ENCODE measurements around the gene UPF3B.
A peak's percentile ranks its signal among the peaks of the same experiment; 100 is the strongest.
"Not testable (repeated sequence)": the region's sequence is repeated elsewhere in the genome, so short reads cannot be mapped to it uniquely, and the experiment has no call there.

The UPF3B gene

DNA sequence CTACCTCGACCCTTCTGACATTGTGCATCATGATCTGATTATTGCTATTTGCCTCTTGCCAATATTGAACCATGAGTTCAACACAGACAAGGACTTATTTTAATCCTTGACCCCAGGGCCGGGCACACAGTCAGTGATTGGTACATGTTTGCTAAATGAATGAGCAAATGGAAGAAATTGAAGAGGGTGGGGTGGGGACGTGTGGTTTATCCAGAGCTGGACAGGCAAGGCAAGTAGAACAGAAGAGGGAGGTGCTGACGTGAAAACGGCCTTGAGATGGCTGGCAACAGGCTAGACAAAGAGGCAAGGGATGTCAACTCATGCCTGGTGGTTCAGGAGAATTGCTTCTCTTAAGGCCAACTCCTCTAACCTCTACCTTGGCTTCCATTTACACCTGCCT lies 28.5 kb downstream of the UPF3B start:
- DNase-seq, result not testable (repeated sequence)

DNA sequence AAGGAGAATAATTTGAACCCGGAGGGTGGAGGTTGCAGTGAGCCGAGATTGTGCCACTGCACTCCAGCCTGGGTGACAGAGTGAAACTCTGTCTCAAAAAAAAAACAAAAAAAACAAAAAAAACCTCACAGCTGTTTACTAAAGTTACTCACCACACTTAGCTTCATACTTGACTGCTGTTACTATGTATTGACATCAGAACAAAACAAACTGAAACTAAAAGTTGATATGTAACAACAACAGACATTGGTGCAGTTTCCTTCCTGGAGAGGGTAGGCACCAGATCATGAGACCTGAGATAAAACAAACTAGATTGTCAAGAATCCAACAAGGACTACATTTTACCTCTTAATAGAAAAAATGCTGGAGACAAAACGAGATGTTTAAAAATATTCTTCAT lies 31.1 kb downstream of the UPF3B start:
- not testable (repeated sequence) for DNase-seq

DNA sequence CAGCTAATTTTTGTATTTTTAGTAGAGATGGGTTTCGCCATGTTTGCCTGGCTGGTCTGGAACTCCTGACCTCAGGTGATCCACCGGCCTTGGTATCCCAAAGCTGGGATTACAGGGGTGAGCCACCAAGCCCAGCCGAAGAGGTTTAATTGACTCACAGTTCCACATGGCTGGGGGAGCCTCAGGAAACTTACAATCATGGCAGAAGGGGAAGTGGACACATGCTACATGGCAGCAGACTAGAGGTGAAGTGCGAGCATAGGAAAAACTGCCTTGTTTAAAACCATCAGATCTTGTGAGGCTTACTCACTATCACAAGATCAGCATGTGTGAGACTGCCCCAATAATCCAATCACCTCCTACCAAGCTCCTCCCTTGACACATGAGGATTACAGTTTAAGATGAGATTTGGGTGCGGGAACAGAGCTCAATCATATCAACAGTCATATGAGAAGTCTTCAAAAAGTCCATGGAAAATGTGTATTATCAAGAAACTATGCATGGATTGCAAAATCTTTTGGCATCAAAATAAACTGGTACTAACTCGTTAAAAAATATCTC lies 35.6 kb downstream of the UPF3B start:
- DNase-seq, result no peak

DNA sequence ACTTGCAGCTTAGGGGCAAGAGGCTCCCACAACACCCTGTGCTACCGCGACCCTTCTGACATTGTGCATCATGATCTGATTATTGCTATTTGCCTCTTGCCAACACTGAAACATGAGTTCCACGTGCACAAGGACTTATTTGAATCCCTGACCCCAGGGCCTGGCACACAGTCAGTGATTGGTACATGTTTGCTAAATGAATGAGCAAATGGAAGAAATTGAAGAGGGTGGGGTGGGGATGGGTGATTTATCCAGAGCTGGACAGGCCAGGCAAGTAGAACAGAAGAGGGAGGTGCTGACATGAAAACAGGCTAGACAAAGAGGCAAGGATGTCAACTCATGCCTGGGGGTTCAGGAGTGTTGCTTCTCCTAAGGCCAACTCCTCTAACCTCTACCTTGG lies 36.5 kb downstream of the UPF3B start:
- DNase-seq, result no peak

DNA sequence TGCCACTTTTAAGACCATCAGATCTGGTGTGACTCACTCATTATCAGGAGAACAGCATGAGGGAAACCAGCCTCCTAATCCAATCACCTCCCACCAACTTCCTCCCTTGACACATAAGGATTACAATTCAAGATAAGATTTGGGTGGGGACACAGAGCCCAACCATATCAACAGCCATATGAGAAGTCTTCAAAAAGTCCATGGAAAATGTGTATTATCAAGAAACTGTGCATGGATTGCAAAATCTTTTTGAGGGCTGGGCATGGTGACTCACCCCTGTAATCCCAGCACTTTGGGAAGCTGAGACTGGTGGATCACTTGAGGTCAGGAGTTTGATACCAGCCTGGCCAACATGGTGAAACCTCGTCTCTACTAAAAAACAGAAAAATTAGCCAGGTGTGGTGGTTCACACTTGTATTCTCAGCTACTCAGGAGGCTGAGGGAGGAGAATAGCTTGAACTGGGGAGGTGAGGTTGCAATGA lies 43.5 kb downstream of the UPF3B start:
- DNase-seq, result no peak

DNA sequence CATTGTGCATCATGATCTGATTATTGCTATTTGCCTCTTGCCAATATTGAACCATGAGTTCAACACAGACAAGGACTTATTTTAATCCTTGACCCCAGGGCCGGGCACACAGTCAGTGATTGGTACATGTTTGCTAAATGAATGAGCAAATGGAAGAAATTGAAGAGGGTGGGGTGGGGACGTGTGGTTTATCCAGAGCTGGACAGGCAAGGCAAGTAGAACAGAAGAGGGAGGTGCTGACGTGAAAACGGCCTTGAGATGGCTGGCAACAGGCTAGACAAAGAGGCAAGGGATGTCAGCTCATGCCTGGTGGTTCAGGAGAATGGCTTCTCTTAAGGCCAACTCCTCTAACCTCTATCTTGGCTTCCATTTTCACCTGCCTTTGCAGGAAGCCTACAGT lies 44.3 kb downstream of the UPF3B start:
- not testable (repeated sequence) for DNase-seq

DNA sequence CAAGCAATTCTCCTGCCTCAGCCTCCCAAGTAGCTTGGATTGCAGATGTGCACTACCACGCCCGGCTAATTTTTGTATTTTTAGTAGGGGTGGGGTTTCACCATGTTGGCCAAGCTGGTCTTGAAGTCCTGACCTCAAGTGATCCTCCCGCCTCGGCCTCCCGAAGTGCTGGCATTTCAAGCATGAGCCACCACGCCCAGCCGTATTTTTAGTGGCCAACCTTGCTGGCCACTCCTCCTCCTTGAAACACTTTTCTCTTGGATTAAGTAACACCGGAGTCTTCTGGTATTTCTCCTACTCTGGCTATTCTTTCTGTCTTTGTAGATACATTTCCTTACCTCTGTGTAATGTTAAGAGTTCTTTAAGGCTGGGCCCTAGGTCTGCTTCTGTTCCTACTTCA lies 50.2 kb downstream of the UPF3B start:
- no peak for DNase-seq

DNA sequence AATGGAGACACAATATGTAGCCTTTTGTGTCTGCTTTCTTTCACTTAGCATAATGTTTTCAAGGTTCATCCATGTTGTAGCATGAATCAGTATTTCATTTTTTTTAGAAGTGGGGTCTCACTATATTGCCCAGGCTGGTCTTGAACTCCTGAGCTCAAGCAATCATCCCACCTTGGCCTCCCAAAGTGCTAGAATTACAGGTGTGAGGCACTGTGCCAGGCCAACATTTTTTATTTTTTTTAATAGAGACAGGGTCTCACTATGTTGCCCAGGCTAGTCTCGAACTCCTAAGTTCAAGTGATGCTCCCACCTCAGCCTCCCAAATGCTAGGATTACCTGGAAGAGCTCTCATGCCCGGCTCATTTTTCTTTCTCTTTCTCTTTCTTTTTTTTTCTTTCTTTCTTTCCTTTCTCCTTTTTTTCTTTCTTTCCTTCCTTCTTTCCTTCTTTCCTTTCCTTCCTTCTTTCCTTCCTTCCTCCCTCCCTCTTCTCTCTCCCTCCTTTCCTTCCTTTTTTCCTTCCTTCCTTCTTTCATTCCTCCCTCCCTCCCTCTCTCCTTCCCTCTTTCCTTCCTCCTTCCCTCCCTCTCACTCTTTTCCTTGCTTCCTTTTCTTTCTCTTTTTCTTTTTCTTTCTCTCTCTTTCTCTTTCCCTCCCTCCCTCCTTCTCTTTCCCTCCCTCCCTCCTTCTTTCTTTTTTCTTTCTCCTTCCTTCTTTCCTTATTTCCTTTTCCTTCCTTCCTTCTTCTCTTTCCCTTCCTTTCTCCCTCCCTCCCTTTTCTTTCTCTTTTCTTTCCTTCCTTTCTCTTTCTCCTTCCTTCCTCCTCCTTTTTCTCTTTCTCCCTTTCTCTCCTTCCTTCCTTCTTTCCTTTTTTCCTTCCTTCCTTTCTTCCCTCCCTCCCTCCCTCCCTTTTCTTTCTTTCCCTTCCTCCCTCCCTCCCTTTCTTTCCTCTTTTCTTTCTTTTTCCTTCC lies 51.2 kb downstream of the UPF3B start:
- DNase-seq, result no peak

DNA sequence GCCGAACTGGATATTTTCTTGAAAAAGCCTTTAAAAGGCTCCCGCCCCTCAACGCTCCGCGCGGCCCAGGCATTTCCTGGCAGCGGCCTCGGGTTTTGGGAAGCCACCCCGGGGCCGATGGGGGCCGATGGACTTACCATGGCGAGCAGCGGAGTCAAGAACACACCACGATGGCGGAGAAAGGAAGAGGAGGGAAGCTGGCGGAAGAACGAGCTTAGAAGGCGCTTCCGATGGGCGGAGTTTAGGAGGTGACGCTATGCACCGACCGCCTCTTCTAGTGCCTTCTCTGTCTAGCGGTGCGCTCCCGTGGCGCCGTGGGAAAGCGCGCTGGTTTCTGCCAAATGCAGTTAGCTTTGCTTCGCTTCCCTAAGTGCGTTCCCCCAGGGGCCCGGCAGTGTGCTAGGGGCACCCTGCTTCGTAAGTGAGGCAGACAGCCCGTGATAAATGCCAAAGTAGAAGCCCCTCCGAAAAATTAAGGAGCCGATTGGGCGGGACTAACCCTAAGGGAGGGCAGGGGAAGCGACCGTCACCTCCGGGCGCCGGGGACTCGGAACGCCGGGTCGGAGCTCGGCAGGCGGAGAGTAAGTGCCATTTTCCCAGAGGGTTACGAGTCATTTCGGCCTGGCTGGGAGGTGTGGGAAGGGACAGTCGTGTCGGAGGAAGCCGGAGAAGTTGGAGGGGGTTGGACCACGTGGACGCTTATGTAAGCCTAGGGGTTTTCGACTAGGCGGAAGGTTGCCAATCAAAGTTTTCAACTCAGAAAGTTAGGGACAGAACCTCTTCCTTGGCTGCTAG lies 61.1 kb downstream of the UPF3B start, which contains the start of gene RPL39:
TSS of gene RPL39 (minus strand) at position 194 of the 795 bp plus-strand sequence. CDS start at position 140, 54 bp downstream.
- peak; percentile 33 to 65 (median 44) for DNase-seq

DNA sequence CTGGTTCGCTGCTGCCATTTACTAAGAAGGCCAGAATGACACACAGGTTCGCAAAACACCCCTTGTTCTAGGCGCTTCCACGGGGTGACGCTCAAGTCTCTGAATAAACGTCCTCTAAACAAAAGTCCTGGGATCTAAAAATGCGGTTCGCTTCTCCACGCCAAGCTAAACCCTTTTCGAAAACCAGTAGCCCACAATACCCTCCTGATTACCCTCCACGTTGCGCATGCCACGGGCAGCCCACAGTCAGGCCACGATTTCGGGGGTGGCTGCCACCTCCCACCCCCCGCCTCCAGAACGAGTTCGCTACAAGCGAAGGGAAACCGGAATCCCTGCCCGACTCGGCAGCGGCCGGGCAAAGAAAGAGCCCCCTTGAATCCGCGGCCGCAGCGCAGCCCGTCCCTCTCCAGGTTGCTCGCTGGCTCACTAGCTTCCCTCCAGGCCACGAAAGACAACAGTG lies 61.8 kb downstream of the UPF3B start:
- DNase-seq, result peak; percentile 8 to 26 (median 18)

DNA sequence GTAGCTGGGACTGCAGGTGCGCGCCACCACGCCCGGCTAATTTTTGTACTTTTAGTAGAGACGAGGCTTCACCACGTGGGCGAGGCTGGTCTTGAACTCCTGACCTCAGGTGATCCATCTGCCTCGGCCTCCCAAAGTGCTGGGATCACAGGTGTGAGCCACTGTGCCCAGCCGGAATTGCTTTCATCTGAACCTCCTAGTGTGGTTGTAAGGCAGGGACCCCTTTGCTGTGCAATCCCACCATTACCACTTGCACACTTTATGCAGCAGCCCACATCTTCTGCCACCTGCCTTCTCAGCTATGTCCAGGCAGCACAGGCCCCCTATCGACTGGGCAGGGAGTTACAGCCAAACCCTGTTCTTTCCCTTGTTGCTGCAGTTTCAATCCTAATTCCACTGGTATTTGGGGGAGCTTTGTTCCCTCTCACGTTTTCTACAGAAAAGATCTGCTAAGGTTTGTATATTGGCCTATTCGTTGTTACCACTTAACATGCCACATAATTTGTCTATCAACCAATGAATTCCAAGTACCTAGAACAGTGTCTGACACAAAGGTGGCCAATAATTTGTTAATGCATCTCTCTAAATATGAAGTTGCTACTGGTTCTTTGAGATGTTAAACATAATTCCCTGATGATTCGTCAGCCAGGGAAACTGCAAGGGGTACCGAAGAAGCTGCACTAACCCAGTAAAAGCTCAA lies 67.9 kb downstream of the UPF3B start:
- peak in 2 of 4 experiments; percentile 1 to 12 for DNase-seq

All from activated naive CD4-positive, alpha-beta T cell (primary cell).